GM19193 (cell line): ENCODE data around the gene MLKL.

Source experiments
- POLR2A ChIP-seq: IDR thresholded peaks from 4 replicates; pipeline ENCODE4 v1.6.1; 2011; ENCODE audit not compliant: insufficient read depth, insufficient read length; ENCODE audit errors: extremely low read depth

Gene MLKL

DNA sequence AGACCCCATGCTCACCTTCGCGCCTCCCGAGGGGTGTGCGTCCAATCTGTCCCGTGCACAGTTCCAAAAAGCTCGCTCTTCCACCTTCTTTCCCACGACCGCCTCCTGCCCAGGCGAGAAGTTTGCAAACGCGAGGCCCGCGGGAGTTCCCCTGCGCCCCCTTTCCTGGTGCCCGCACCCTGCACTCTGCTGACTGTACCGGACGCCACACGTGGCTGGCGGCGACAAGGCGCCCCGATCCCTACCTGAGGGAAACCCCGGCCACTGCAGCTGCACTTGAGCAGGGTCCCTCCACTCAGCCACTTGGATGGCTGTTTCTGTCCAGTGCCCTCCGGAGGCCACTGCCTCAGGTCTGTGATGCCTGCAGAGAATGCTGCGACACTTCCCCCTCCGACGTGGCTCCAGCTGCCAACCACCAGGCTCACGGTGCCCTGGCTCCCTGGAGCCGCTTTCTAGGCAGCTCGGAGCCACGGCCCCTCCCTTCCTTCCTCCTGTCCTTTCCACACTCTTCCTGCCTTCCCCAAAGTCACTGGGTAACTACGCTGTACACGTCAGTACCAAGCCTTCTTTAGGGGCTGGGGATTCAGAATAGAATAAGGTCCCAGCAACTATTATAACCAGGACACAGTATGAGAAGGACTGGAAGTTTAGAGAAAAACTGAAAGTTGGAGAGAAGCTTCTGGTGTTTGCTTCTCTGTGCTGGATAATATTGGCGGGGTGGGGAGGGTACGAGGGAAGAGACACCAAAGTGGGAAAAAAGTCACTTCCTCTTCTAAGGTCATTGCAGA, at the start of gene MLKL:
MLKL (minus strand) TSS at position 425 of the 788 bp plus-strand sequence. CDS start 5,105 bp downstream, outside the sequence.
- TF ChIP-seq POLR2A, result peak; percentile 74

DNA sequence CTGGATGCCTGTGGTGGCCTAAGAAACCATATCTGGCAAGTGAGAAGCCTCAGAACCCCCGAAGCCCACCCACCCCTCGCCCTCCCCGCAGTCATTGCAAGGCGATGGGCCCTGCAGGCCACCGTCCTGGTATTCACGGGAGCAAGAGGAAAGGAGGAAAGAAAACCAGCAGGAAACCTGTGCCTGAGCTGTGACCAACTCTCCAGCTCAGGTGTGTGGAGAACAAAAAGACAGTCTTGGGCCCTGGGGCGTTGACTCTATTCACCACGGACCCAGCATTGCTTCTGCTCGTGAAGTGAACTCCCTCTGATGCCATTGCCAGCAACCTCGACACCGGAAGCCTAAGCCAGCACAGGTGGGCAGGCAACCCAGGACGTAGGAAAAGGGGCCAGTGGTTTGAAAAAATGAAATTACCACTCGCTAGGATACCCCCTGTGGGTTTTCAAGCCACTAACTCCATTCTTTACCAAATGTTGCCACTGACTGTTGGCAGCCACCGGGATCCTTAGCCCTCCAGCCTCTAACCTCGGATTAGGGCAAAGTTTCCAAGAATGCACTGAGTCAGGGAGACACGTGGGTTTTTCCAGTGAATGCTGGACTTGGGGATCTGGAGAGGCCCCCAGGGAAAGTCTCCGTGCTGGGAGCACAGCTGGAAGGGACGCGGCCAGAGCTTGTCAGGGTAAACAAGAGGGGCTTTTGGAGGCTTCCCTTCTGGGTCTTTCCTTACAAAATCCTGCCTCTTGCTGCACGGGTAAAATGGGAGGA, 48.8 kb upstream of the MLKL start:
- TF ChIP-seq POLR2A, result no peak

DNA sequence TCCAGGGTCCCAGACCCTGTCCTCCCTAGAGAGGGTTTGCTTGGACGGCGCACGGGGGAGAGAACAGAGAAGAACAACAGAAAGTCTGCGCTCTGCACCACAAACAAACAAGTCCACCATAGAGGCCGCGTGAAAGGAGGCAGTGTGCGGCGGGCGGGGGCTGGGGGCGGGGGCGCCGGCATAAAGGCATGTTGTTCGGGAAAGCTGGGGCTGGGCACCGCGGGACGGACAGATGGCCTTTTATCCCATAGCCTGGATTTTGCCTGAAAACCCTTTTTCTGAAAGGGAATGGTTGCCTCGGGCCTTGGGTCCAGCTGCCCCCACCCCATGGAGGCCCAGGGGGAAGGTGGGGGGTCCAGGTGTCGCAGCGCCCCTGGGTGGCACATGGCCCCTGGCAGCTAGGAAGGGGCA, 48.0 kb upstream of the MLKL start:
- TF ChIP-seq POLR2A, result no peak

DNA sequence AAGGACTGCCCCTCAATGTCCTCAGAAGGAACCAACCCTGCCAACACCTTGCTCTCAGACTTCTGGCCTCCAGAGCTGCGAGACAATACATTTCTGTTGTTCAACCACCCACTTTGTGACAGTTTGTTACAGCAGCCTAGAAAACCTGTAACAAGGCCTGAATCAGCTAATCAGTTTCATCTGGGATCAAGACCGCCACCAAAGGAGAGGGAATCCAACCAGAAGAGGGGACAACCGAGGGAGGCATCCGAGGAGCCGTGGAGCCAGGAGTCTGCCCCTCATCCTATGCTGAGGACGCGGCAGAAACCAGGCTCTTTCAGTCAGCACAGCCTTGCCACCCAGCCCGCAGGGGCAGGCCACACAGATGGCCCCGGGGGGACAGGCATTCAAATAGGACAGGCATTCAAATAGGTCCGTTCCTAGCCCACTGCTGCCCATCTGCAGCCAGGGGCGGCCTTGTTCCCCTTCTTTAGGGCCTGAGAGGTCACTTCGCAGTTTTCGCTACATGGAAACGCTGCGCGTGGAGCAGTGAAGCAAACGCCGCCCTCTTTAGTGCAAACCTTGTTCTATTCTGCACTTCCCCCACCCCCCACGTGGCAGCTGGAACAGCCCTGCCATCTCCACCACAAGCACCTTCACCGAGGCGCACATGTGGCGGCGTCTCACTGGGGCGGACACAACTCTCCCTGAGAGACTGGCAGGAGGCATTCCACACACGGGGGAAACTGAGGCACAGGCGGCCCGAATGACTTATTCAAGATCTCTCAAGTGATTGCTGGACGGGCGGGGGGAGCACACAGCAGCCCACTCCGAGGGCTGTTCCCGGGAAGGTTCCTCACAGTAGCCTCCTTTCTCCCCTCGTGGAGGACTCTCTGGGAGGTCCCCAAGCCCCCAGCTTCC, 47.3 kb upstream of the MLKL start:
- TF ChIP-seq POLR2A, result no peak

DNA sequence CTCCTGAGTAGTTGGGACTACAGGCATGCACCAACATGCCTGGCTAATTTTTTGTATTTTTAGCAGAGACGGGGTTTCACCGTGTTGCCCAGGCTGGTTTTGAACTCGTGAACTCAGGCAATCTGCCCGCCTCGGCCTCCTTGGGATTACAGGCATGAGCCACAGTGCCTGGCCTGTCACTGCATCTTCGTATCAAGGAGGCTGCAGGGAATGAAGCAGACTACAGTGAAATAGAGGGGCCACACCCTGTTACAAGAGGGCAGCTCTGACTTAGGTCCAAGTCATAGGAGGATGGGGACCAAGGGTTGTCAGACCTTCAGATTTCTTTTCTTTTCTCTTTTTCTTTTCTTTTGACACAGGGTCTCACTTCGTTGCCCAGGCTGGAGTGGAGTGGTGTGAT, 45.3 kb upstream of the MLKL start:
- no peak for TF ChIP-seq POLR2A

GRCh38 chr16:74745109-74745615, 44.5 kb upstream of the MLKL start:
- TF ChIP-seq POLR2A, result no peak

DNA sequence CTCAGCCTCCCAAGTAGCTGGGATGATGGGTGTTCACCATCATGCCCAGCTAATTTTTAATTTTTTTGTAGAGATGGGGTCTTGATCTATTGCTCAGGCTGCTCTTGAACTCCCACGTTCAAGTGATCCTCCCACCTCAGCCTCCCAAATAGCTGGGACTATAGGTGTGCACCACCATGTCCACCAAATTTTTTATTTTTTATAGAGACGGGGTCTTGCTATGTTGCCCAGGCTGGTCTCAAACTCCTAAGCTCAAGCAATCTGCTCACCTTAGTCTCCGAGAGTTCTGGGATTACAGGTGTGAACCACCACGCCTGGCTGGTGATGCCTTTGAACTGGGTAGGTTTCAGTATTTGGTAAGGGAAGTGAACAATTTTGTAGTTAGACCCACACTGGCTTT, 43.9 kb upstream of the MLKL start:
- TF ChIP-seq POLR2A, result no peak

- TF ChIP-seq POLR2A, result no peak
These were observed 43.1 kb upstream of the MLKL start for GRCh38 chr16:74743668-74744299.

- no peak for TF ChIP-seq POLR2A
These were observed 42.5 kb upstream of the MLKL start for GRCh38 chr16:74743045-74743667.

- no peak for TF ChIP-seq POLR2A
These were observed 41.4 kb upstream of the MLKL start for GRCh38 chr16:74742051-74742481.

GRCh38 chr16:74740795-74741304, 40.2 kb upstream of the MLKL start:
- no peak for TF ChIP-seq POLR2A

GRCh38 chr16:74739275-74739674, 38.6 kb upstream of the MLKL start:
- no peak for TF ChIP-seq POLR2A

GRCh38 chr16:74738816-74739215, 38.2 kb upstream of the MLKL start:
- TF ChIP-seq POLR2A, result no peak

- no peak for TF ChIP-seq POLR2A
These were observed 37.5 kb upstream of the MLKL start for GRCh38 chr16:74738113-74738541.
